8988T (cell line): ENCODE data around the gene METTL25.

Experiments used
- DNase-seq: peaks from one replicate; pipeline ENCODE4 v3.0.0; 2011

Gene METTL25

GRCh38 chr12:82473111-82473754 lies 114.9 kb downstream of the METTL25 start:
- DNase-seq = no peak

GRCh38 chr12:82474181-82474797 lies 116.0 kb downstream of the METTL25 start:
- no peak for DNase-seq

DNA sequence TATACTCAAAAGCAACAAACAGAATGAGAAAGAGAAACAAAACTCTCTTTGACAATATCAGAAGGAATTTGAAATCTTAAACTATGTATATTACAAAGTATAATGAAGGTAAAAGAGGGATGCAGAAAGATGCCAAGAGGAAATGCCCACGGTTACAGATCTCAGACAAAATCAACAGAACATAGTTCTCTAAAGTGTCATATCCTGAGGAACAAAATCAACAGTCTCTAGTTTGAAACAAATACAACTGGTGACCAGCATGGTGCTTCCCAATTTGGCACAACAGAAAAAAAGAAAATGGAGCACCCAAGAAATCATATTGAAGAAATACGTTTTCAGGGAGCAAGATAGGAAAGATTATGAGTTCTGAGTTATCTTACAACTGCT lies 116.5 kb downstream of the METTL25 start:
- DNase-seq = no peak

DNA sequence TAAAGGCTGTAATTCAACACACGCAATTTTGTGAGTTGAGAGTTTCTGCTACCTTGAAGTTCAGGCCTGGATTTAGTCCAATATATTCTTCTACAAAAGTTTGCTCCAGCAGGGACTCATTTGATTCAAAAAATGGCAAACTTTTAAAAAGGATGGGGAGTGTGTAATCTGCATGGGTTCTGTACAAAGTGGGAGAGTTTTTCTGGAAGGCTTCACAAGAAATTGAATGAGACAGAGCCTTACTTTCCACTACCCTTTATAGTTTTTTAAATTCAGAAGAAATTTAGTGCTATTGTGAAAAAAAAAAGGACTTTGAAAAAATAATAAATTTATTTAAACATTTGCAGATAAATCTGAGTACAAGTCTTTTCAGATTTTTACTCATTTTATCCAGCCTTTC lies 116.9 kb downstream of the METTL25 start:
- DNase-seq = no peak

GRCh38 chr12:82476511-82476910 lies 118.2 kb downstream of the METTL25 start:
- DNase-seq = no peak

GRCh38 chr12:82479511-82479910 lies 121.2 kb downstream of the METTL25 start:
- no peak for DNase-seq

DNA sequence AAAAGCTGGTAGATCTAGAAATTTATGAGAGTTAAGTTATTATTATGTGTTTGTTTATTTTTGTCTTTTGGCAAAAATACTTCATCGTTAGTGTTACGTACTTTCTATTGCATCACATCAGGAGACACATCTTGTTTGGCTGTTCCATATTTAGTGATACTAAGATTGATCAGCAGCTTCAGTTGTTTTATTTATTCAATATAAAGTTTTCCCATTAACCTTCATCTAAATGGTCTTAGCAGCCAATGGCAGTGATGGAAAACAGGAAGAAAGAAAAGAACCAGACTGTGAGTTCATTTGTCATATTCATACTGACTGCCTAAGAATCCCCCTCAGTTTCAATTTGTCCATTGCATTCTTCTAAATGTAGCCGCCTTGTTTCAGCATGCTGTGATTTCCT lies 122.3 kb downstream of the METTL25 start:
- DNase-seq = no peak

GRCh38 chr12:82481954-82482353 lies 123.6 kb downstream of the METTL25 start:
- no peak for DNase-seq

GRCh38 chr12:82486524-82487235 lies 128.4 kb downstream of the METTL25 start:
- no peak for DNase-seq

- DNase-seq = no peak
Measured at GRCh38 chr12:82504409-82504808, 146.1 kb downstream of the METTL25 start.

DNA sequence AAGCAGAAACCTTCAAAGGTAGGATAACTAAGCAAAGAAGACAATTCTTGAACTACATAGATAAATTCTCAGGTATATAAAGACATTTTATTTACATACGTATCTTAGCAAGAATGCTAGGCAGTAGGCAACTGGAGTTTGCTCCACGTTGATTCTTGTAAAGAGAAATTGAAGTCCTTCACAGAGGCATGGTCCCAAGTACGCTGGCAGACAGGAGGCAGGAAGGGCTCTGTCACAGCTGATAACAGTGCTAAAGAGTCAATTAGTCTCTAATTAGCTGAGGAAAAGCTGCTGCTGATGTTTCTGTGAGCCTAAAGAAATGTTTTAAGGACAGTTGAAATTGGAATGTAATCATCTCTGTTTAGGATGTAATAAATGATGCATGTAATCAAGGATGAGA lies 146.8 kb downstream of the METTL25 start:
- no peak for DNase-seq

GRCh38 chr12:82507686-82508085 lies 149.4 kb downstream of the METTL25 start:
- DNase-seq = no peak

GRCh38 chr12:82510386-82510785 lies 152.1 kb downstream of the METTL25 start:
- no peak for DNase-seq

DNA sequence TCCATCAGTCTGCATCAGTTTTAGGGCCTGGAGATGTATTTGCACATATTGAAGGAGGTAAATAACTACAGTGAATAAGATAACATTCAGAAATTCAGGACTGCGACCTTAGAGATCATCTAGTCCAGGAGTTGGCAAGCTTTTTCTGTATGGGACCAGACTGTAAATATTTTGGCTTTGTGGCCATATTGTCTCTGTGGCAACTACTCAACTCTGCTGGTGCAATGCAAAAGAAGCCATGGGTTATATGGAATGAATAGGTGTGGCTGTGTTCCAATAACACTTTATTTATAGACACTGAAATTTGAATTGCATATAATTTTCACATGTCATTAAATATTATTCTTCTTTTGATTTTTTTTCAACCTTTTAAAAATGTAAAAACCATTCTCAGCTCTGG lies 156.6 kb downstream of the METTL25 start:
- DNase-seq = no peak

DNA sequence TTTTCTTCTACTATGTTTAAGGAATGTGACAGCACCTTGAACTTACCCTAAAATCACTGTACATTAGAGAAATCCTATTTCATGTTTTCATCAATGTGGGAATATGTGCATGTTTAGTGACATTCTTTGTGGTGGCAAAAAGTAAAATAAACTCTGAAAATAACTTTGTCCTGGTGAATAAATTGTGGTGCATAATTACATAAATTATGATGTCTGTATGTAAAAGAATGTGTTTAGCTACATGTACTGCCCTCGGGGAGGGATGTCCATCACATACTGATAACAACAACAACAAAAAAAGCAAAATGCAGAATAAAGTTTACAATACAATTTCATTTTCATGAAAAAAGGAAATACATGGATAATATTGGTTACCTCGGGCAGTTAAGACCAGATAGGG lies 157.3 kb downstream of the METTL25 start:
- DNase-seq = no peak

- no peak for DNase-seq
Measured at GRCh38 chr12:82517027-82517426, 158.7 kb downstream of the METTL25 start.

DNA sequence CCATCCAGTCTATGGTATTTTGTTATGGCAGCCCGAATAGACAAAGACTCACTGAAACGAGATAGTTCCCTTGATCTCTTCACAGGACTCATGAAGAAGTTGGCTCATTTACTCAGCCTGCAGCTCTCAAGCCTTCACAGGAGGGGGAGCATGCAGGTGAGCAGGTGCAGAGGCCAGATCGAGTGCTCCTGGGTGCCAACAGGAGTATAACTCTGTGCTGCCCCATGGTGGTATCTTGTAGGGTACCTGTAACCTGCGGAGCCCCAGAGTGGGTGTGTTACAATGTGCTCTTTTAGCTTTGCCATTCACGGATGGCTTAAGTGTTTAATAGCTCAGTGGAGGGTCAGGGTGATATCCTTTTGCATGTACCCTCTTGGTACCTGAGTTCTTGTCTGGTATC lies 159.5 kb downstream of the METTL25 start:
- DNase-seq = no peak

DNA sequence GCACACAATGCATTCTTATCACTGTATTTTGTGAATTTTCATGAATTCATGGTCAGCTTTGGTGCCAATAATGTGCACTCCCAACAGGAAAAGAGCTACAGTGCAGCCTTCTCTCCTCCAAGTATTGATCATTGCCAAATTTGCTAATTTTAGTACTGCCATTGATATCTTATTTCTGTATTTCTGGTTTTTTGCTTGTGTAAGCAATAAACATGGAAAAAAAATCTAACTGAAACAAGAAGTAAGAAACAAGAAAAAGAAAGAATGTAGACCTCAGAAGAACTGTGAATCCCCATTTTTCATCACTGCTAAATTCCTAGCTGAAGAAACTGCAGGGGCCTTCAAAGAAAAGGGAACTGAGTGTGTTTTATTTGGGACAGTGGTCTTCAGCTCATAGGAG lies 161.2 kb downstream of the METTL25 start:
- DNase-seq = no peak

- no peak for DNase-seq
Measured at GRCh38 chr12:82522285-82522684, 164.0 kb downstream of the METTL25 start.

- DNase-seq = no peak
Measured at GRCh38 chr12:82522762-82523161, 164.4 kb downstream of the METTL25 start.

- DNase-seq = no peak
Measured at GRCh38 chr12:82523996-82524395, 165.7 kb downstream of the METTL25 start.

- DNase-seq = no peak
Measured at GRCh38 chr12:82524641-82525040, 166.3 kb downstream of the METTL25 start.

- no peak for DNase-seq
Measured at GRCh38 chr12:82525616-82526015, 167.3 kb downstream of the METTL25 start.

- no peak for DNase-seq
Measured at GRCh38 chr12:82527165-82527780, 168.9 kb downstream of the METTL25 start.
